Myocyte (in vitro differentiated cells): ENCODE results near the gene RAB3B. TPM values are rescaled to one million over a fixed set of nuclear protein-coding genes. Genes with fewer than 3 reads are reported as not detected.
"Not testable (repeated sequence)": the region's sequence is repeated elsewhere in the genome, so short reads cannot be mapped to it uniquely, and the experiment has no call there.

Source experiments
- DNase-seq: peaks from one replicate; pipeline ENCODE4 v3.0.0-alpha.2; 2012; ENCODE audit warnings: low read depth
- total RNA-seq: library from RNA; depleted of rRNA; stranded (reverse); fragments of >200 nt; gene quantifications from 2 replicates; pipeline ENCODE4 v1.2.3, GENCODE V29; 2014

The RAB3B gene
- total RNA-seq, 1 donor from 2014 or later = 0.88 TPM

GRCh38 chr1:51989582-51990477 is 670 bp downstream of the RAB3B start:
- no peak for DNase-seq

GRCh38 chr1:51988254-51988653 is 2.2 kb downstream of the RAB3B start:
- no peak for DNase-seq

- no peak for DNase-seq
Observed at GRCh38 chr1:51986718-51987117, 3.8 kb downstream of the RAB3B start.

- no peak for DNase-seq
Observed at GRCh38 chr1:51982161-51982560, 8.3 kb downstream of the RAB3B start.

GRCh38 chr1:51981555-51981954 is 8.9 kb downstream of the RAB3B start:
- DNase-seq = no peak

GRCh38 chr1:51978099-51978498 is 12.4 kb downstream of the RAB3B start:
- DNase-seq = no peak

- no peak for DNase-seq
Observed at GRCh38 chr1:51976846-51977602, 13.5 kb downstream of the RAB3B start.

- no peak for DNase-seq
Observed at GRCh38 chr1:51973587-51974474, 16.7 kb downstream of the RAB3B start.

GRCh38 chr1:51969038-51969705 is 21.3 kb downstream of the RAB3B start:
- DNase-seq = peak; percentile 73

GRCh38 chr1:51968632-51969031 is 21.9 kb downstream of the RAB3B start:
- DNase-seq = no peak

- not testable (repeated sequence) for DNase-seq
Observed at GRCh38 chr1:51967213-51967791, 23.2 kb downstream of the RAB3B start.

- no peak for DNase-seq
Observed at GRCh38 chr1:51966559-51966958, 23.9 kb downstream of the RAB3B start.

GRCh38 chr1:51964309-51964696 is 26.2 kb downstream of the RAB3B start:
- DNase-seq = no peak

GRCh38 chr1:51963592-51964308 is 26.8 kb downstream of the RAB3B start:
- no peak for DNase-seq

- DNase-seq = no peak
Observed at GRCh38 chr1:51962486-51963356, 27.8 kb downstream of the RAB3B start.

GRCh38 chr1:51961954-51962353 is 28.5 kb downstream of the RAB3B start:
- DNase-seq = no peak

GRCh38 chr1:51961231-51961630 is 29.3 kb downstream of the RAB3B start:
- no peak for DNase-seq

GRCh38 chr1:51960262-51960661 is 30.2 kb downstream of the RAB3B start:
- DNase-seq = no peak

GRCh38 chr1:51958824-51959223 is 31.7 kb downstream of the RAB3B start:
- DNase-seq = no peak
